ENCODE data around the gene KCNH1. TPM values are rescaled to one million over a fixed set of nuclear protein-coding genes. Genes with fewer than 3 reads are reported as not detected.

Gene KCNH1
- total and polyA plus RNA-seq, 2 experiments from 2014 or later: 0.28 TPM; not detected in 1

DNA sequence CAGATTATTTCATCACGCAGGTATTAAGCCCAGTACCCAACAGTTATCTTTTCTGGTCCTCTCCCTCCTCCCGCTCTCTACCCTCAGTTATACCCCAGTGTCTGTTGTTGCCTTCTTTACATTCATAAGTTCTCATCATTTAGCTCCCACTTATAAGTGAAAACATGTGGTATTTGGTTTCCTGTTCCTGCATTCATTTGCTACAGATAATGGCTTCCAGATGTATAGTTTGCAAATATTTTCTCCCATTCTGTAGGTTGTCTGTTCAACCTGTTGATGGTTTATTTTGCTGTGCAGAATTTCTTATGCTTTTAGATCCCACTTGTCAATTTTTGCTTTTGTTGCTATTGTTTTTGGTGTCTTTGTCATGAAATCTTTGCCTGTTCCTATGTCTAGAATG is 21.1 kb upstream of the KCNH1 start:
- Mint-ChIP-seq H3K27ac (no peak overlapping the region), H3K4me3 (no peak overlapping the region), H3K9me3 (peaks cover 8% of the 10 kb centered on the region; the same call in 2 of the 3 replicates), H3K36me3 (ENCODE audit: low read depth) (peaks cover 5% of the 10 kb centered on the region; the same call in 1 of the 3 replicates), H3K27me3 (ENCODE audit: insufficient read depth, low read depth, poor library complexity) (no peaks in the 10 kb centered on the region), H3K4me1 (no peaks in the 10 kb centered on the region)
- Histone ChIP-seq H3K4me1 (ENCODE audit: insufficient read depth) (no peaks in the 10 kb centered on the region), H4K20me1 (replicated peaks; ENCODE audit: insufficient read depth) (no peaks in the 10 kb centered on the region), H3K36me3 (ENCODE audit: insufficient read depth) (no peaks in the 10 kb centered on the region), H3K4me3 (no peak overlapping the region), H2AFZ (no peak overlapping the region), H3K79me2 (replicated peaks; ENCODE audit: insufficient read depth) (no peaks in the 10 kb centered on the region), H3K4me2 (no peak overlapping the region), H3F3A (replicated peaks; ENCODE audit: low read depth) (no peaks in the 10 kb centered on the region), H3K27ac (ENCODE audit: low read depth) (no peak overlapping the region), H3K27me3 (ENCODE audit: insufficient read depth) (no peaks in the 10 kb centered on the region), H3K9me2 (ENCODE audit: insufficient read depth) (0 out of 2 replicates have a peak, but pooled peaks cover 3% of the 10 kb centered on the region)
- DNase-seq (ENCODE audit: low spot score): no peak
- no peak for ATAC-seq
- TF ChIP-seq, protein P1, sequence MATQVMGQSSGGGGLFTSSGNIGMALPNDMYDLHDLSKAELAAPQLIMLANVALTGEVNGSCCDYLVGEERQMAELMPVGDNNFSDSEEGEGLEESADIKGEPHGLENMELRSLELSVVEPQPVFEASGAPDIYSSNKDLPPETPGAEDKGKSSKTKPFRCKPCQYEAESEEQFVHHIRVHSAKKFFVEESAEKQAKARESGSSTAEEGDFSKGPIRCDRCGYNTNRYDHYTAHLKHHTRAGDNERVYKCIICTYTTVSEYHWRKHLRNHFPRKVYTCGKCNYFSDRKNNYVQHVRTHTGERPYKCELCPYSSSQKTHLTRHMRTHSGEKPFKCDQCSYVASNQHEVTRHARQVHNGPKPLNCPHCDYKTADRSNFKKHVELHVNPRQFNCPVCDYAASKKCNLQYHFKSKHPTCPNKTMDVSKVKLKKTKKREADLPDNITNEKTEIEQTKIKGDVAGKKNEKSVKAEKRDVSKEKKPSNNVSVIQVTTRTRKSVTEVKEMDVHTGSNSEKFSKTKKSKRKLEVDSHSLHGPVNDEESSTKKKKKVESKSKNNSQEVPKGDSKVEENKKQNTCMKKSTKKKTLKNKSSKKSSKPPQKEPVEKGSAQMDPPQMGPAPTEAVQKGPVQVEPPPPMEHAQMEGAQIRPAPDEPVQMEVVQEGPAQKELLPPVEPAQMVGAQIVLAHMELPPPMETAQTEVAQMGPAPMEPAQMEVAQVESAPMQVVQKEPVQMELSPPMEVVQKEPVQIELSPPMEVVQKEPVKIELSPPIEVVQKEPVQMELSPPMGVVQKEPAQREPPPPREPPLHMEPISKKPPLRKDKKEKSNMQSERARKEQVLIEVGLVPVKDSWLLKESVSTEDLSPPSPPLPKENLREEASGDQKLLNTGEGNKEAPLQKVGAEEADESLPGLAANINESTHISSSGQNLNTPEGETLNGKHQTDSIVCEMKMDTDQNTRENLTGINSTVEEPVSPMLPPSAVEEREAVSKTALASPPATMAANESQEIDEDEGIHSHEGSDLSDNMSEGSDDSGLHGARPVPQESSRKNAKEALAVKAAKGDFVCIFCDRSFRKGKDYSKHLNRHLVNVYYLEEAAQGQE (IDR thresholded peaks at IDR 0.05; ENCODE audit: unreplicated experiment): no peak
- TF ChIP-seq JUNB (IDR thresholded peaks at IDR 0.05; ENCODE audit: unreplicated experiment) (no peak), ZNF331 (CRISPR knock-in tag; IDR thresholded peaks at IDR 0.05; ENCODE audit: low read depth) (no peak), NANOG (IDR thresholded peaks at IDR 0.05; ENCODE audit: borderline replicate concordance) (no peak), ZNF114 (CRISPR knock-in tag; IDR thresholded peaks at IDR 0.05) (no peak), STAT1 (IDR thresholded peaks at IDR 0.05; ENCODE audit: unreplicated experiment) (no peak), POLR2AphosphoS5 (IDR thresholded peaks at IDR 0.05; ENCODE audit: low read depth) (no peak), CREB1 (CRISPR knock-in tag; IDR thresholded peaks at IDR 0.05; ENCODE audit: low read depth) (no peak), EZH2phosphoT487 (IDR thresholded peaks at IDR 0.05; ENCODE audit: unreplicated experiment) (no peak)
- TF ChIP-seq, protein P2, sequence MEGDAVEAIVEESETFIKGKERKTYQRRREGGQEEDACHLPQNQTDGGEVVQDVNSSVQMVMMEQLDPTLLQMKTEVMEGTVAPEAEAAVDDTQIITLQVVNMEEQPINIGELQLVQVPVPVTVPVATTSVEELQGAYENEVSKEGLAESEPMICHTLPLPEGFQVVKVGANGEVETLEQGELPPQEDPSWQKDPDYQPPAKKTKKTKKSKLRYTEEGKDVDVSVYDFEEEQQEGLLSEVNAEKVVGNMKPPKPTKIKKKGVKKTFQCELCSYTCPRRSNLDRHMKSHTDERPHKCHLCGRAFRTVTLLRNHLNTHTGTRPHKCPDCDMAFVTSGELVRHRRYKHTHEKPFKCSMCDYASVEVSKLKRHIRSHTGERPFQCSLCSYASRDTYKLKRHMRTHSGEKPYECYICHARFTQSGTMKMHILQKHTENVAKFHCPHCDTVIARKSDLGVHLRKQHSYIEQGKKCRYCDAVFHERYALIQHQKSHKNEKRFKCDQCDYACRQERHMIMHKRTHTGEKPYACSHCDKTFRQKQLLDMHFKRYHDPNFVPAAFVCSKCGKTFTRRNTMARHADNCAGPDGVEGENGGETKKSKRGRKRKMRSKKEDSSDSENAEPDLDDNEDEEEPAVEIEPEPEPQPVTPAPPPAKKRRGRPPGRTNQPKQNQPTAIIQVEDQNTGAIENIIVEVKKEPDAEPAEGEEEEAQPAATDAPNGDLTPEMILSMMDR (conservative IDR thresholded peaks at IDR 0.05; ENCODE audit: low read depth in 2 of 2): no peak
- TF ChIP-seq, protein P3, sequence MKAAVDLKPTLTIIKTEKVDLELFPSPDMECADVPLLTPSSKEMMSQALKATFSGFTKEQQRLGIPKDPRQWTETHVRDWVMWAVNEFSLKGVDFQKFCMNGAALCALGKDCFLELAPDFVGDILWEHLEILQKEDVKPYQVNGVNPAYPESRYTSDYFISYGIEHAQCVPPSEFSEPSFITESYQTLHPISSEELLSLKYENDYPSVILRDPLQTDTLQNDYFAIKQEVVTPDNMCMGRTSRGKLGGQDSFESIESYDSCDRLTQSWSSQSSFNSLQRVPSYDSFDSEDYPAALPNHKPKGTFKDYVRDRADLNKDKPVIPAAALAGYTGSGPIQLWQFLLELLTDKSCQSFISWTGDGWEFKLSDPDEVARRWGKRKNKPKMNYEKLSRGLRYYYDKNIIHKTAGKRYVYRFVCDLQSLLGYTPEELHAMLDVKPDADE (IDR thresholded peaks at IDR 0.05): no peak
- TF ChIP-seq, protein P4, sequence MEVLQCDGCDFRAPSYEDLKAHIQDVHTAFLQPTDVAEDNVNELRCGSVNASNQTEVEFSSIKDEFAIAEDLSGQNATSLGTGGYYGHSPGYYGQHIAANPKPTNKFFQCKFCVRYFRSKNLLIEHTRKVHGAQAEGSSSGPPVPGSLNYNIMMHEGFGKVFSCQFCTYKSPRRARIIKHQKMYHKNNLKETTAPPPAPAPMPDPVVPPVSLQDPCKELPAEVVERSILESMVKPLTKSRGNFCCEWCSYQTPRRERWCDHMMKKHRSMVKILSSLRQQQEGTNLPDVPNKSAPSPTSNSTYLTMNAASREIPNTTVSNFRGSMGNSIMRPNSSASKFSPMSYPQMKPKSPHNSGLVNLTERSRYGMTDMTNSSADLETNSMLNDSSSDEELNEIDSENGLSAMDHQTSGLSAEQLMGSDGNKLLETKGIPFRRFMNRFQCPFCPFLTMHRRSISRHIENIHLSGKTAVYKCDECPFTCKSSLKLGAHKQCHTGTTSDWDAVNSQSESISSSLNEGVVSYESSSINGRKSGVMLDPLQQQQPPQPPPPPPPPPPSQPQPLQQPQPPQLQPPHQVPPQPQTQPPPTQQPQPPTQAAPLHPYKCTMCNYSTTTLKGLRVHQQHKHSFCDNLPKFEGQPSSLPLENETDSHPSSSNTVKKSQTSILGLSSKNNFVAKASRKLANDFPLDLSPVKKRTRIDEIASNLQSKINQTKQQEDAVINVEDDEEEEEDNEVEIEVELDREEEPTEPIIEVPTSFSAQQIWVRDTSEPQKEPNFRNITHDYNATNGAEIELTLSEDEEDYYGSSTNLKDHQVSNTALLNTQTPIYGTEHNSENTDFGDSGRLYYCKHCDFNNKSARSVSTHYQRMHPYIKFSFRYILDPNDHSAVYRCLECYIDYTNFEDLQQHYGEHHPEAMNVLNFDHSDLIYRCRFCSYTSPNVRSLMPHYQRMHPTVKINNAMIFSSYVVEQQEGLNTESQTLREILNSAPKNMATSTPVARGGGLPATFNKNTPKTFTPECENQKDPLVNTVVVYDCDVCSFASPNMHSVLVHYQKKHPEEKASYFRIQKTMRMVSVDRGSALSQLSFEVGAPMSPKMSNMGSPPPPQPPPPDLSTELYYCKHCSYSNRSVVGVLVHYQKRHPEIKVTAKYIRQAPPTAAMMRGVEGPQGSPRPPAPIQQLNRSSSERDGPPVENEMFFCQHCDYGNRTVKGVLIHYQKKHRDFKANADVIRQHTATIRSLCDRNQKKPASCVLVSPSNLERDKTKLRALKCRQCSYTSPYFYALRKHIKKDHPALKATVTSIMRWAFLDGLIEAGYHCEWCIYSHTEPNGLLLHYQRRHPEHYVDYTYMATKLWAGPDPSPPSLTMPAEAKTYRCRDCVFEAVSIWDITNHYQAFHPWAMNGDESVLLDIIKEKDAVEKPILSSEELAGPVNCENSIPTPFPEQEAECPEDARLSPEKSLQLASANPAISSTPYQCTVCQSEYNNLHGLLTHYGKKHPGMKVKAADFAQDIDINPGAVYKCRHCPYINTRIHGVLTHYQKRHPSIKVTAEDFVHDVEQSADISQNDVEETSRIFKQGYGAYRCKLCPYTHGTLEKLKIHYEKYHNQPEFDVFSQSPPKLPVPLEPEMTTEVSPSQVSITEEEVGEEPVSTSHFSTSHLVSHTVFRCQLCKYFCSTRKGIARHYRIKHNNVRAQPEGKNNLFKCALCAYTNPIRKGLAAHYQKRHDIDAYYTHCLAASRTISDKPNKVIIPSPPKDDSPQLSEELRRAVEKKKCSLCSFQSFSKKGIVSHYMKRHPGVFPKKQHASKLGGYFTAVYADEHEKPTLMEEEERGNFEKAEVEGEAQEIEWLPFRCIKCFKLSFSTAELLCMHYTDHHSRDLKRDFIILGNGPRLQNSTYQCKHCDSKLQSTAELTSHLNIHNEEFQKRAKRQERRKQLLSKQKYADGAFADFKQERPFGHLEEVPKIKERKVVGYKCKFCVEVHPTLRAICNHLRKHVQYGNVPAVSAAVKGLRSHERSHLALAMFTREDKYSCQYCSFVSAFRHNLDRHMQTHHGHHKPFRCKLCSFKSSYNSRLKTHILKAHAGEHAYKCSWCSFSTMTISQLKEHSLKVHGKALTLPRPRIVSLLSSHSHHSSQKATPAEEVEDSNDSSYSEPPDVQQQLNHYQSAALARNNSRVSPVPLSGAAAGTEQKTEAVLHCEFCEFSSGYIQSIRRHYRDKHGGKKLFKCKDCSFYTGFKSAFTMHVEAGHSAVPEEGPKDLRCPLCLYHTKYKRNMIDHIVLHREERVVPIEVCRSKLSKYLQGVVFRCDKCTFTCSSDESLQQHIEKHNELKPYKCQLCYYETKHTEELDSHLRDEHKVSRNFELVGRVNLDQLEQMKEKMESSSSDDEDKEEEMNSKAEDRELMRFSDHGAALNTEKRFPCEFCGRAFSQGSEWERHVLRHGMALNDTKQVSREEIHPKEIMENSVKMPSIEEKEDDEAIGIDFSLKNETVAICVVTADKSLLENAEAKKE (CRISPR knock-in tag; IDR thresholded peaks at IDR 0.05): no peak

Data from GM23338 (cell line).